Bronchial epithelial cell (primary cell): Measurements from ENCODE around the gene HOXC11. TPM values are rescaled to one million over a fixed set of nuclear protein-coding genes. Genes with fewer than 3 reads are reported as not detected.
A peak's percentile ranks its signal among the peaks of the same experiment; 100 is the strongest.

Experiments used
- DNase-seq: peaks from one replicate; pipeline ENCODE4 v3.0.0-alpha.2; 2010; ENCODE audit warnings: low read depth
- FAIRE-seq: peaks from 2 replicates; lab custom pipeline; 2011; peaks lifted over from hg19 to GRCh38; lab: Jason Lieb, UNC
- H3K27me3 ChIP-seq: 2 replicates; pipeline ENCODE4 v1.5.1; 2011; ENCODE audit warnings: low read length; ENCODE audit not compliant: control insufficient read depth, insufficient read depth
- H3K36me3 ChIP-seq: 2 replicates; pipeline ENCODE4 v1.5.1; 2011; ENCODE audit warnings: low read length; ENCODE audit not compliant: control insufficient read depth, insufficient read depth
- H3K4me3 ChIP-seq: 2 replicates; pipeline ENCODE4 v1.5.1; 2011; ENCODE audit warnings: mild to moderate bottlenecking, low read depth, low read length, control low read depth
- total RNA-seq: library from RNA; depleted of rRNA; stranded (reverse); fragments of >200 nt; gene quantifications from 2 replicates; pipeline ENCODE4 v1.2.1, GENCODE V29; 2014
- TF ChIP-seq, protein P1 (sequence below): IDR thresholded peaks from 2 replicates; pipeline ENCODE4 v1.5.1; 2011; ENCODE audit warnings: mild to moderate bottlenecking, moderate library complexity, low read length, control low read depth, inconsistent platforms; ENCODE audit not compliant: insufficient read depth, severe bottlenecking

Gene HOXC11
- total RNA-seq, 1 donor from 2014 or later: not detected

DNA sequence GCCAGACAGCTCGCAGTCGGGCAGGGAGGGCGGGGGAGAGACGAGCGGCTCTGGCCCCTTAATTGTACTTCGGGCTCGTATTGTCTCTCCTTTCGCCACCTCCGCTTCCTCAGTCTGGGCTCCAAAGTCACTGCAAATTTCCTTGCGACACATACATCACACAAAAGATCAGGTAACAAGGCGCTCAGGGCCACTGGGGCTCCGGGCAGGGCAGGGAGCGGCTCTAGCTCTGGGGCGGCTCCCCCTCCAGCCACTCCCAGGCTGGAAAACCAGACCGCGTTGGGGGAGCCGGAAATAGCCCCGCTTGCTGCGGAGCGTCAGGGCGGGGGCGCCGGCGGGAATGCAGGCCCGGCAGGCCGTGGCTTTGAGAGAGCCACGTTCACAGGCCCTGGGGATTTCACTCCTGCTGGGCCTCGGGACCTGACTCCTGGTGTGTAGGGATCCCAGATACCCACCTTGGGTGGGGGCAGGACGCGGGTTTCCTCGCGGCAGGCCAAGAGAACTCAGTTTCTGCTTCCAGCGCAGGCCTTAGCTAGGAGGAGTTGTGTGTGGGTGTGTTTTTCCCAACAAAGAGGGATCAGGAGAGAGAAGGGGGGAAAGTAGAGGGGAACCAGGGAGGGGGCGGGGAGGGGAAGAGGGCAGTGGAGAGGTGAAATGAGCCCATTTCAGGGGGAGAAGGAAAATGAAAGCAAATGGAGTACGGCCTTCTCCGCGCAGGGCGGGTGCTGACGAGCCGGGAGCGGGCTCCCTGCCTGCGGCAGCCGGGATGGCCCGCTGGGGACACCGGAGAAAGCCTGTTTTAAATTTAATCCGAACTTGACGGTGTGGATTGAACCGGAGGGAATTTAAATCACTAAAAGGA lies 22.7 kb downstream of the HOXC11 start:
- DNase-seq (no peak), FAIRE-seq (no peak)
- TF ChIP-seq, protein P1, sequence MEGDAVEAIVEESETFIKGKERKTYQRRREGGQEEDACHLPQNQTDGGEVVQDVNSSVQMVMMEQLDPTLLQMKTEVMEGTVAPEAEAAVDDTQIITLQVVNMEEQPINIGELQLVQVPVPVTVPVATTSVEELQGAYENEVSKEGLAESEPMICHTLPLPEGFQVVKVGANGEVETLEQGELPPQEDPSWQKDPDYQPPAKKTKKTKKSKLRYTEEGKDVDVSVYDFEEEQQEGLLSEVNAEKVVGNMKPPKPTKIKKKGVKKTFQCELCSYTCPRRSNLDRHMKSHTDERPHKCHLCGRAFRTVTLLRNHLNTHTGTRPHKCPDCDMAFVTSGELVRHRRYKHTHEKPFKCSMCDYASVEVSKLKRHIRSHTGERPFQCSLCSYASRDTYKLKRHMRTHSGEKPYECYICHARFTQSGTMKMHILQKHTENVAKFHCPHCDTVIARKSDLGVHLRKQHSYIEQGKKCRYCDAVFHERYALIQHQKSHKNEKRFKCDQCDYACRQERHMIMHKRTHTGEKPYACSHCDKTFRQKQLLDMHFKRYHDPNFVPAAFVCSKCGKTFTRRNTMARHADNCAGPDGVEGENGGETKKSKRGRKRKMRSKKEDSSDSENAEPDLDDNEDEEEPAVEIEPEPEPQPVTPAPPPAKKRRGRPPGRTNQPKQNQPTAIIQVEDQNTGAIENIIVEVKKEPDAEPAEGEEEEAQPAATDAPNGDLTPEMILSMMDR: no peak
- Histone ChIP-seq H3K27me3 (peaks cover 89% of the 10 kb centered on the region), H3K4me3 (peak overlapping the region; percentile 1), H3K36me3 (no peaks in the 10 kb centered on the region)

DNA sequence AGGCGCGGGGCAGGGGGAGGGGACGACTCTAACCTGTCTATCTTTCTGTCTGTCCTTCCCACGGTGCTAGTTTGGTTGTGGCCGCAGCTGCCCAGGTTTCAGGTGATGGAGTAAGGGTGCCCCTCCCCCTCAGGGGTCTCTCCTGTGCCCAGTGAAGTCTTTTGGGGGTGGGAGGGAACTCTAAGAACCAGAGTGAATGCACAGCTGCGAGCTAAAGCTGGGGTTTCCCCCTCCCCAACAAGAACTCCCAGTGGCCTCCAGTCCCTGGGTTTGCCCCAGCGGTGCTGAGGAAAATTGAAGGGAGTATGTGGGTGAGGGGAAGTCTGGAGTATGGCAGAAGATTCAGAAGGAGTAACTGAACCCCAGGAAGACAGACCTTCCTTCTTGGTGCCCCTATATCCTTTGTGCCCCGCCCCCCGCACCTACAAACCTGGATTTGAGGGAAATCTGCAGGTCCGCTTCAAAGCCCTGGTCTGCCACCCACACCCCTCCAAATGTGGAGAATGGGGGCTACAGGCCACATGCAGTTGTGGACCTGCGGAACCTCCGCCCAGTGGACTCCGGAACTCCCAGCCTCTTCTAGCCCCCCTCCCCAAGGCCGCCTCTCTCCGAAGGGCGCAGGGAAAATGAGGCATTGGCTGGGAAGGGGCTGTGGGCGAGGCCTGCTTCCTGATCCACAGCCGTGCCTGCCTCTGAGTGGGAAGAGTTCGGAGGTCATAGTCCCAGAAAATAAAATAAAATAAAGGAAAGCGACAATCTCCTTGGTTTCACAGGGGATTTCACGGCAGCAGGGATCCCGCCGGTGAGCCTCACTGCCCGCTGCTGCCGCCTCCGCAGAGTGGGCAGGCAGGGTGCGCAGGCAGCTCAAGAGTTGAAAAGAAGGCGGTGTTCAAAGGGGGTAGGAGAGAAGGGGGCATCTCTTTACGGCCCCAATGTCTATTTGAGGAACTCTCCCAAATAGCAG lies 23.6 kb downstream of the HOXC11 start:
- FAIRE-seq (no peak), DNase-seq (no peak)
- Histone ChIP-seq H3K27me3 (peaks cover 88% of the 10 kb centered on the region), H3K4me3 (no peak overlapping the region), H3K36me3 (no peaks in the 10 kb centered on the region)
- TF ChIP-seq, protein P1: no peak

DNA sequence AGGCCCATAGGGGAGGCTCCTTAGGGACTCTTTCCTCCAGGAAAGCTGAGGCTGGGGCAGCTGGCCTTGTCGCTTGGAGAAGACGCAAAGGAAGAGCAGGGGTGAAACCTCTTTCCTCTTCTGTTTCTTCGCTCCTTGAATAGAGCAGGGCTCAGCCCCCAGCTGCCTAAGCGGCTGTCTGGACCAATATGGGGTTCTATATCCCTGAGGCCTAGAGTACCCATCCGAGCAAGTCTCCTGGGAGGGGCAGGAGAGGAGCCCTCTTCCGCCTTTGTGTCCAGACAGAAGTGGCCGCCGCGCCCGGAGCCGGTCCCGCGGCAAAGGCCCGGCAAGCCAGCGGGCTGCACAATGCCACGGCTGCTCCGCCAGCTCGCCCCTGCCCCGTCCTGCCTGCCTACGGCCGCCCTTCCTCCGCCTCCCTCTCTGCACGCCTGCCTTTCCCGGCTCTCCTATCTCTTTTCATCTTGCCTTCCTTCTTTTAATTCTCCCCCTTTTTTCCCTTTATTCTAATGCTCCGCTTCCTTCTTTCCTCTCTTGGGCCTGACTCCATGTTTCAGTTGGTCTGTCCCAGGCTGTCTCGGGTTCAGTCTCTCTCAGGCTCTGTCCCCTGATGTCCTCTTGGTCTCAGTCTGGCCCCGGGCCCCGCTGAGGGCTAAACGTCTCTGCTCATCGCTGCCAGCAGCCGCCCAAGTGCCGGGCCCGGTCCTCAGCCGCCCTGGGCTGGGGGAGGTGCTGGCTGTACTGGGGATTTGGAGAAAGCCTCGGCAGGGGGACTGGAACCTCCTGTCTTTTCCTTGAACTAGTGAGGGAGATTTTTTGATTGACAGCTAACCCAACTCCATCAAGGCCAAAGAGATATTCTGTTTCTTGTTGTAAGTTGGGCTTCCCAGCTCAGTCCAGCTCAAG lies 24.5 kb downstream of the HOXC11 start:
- no peaks in the 10 kb centered on the region for H3K36me3 ChIP-seq
- no peak for FAIRE-seq
- no peak overlapping the region for H3K4me3 ChIP-seq
- no peak for DNase-seq
- TF ChIP-seq, protein P1: no peak
- peaks cover 88% of the 10 kb centered on the region for H3K27me3 ChIP-seq

DNA sequence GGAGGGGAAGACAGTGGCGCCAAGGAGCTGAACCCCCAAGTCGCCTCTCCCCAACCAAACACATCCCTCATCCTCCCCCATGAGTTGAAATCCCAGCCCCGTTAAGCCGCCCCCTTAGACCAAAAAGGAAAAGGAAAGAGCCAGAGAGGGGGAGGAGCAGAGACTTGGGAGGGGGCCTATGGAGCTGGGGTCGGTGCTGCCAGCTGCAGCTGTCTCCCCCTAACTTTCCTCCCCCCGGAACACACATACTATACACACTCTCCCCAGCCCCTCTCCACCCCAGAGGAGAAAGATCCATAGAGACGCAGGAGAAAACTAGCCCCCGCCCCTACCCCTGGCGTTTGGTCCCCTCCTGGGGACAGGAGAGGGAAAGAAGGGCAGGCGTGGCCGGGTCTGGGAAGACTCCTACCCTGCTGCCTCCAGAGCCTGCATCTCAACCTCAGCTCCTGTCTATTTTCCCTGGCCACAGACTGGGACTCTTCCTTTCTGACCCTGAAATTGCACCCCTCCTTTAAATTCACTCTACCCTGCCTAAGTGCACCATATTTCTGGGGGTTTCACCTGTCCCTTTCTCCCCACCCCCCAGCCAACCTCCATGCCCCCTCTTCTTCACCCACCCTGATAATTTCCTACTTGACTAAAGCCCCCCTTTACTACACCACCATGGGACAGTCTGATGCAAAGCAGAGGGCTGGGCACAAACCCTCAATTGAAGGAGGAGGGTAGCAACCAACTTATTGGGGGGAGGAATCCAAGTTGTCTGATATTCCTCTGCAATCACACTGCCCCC lies 25.4 kb downstream of the HOXC11 start:
- Histone ChIP-seq H3K27me3 (peaks cover 91% of the 10 kb centered on the region), H3K4me3 (no peak overlapping the region), H3K36me3 (no peaks in the 10 kb centered on the region)
- DNase-seq (no peak), FAIRE-seq (no peak)
- TF ChIP-seq, protein P1: no peak

DNA sequence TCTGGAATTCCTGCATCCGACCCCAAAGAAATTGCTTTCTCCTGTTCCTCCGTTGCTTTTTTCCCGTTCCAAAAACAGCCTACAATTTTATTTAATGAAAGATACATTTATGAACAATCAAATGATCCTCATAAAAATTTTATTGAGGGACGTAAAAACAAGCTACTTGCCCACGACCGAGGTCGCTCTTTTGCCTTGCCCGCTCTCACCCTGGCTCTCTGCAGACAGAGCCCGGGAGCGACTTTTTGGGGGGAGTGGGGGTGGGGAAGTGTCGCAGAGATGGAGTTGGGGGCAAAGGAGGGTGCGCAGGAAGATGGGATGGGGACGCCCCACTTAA lies 25.9 kb downstream of the HOXC11 start:
- TF ChIP-seq, protein P1: no peak
- peaks cover 89% of the 10 kb centered on the region for H3K27me3 ChIP-seq
- no peak overlapping the region for H3K4me3 ChIP-seq
- H3K36me3 ChIP-seq: no peaks in the 10 kb centered on the region
- DNase-seq (no peak), FAIRE-seq (no peak)
